HG03565 (cell line): ENCODE results near the gene NABP2.

ENCODE experiments used
- ATAC-seq: cut with Tn5 transposase; IDR thresholded peaks from one replicate; pipeline ENCODE4 v1.9.1; 2021; ENCODE audit warnings: mild to moderate bottlenecking, moderate library complexity; ENCODE audit not compliant: unreplicated experiment

The NABP2 gene

GRCh38 chr12:56212361-56212760 lies 11.8 kb upstream of the NABP2 start:
- no peak for ATAC-seq

GRCh38 chr12:56213878-56214277 lies 10.3 kb upstream of the NABP2 start:
- ATAC-seq: no peak

- no peak for ATAC-seq
Observed at GRCh38 chr12:56216461-56216860, 7.7 kb upstream of the NABP2 start.

DNA sequence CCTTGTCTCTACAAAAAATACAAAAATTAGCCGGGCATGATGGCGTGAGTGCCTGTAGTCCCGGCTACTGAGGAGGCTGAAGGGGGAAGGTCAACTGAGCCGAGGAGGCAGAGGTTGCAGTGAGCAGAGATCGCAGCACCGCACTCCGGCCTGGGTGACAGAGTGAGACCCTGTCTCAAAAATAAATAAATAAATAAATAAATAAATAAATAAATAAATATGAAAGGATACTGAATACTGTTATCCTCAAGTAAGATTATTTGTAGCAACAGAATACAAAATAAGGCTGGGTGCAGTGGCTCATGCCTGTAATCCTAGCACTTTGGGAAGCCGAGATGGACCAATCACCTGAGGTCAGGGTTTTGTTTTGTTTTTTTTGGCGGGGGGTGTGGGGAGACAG lies 4.3 kb upstream of the NABP2 start:
- ATAC-seq: no peak

DNA sequence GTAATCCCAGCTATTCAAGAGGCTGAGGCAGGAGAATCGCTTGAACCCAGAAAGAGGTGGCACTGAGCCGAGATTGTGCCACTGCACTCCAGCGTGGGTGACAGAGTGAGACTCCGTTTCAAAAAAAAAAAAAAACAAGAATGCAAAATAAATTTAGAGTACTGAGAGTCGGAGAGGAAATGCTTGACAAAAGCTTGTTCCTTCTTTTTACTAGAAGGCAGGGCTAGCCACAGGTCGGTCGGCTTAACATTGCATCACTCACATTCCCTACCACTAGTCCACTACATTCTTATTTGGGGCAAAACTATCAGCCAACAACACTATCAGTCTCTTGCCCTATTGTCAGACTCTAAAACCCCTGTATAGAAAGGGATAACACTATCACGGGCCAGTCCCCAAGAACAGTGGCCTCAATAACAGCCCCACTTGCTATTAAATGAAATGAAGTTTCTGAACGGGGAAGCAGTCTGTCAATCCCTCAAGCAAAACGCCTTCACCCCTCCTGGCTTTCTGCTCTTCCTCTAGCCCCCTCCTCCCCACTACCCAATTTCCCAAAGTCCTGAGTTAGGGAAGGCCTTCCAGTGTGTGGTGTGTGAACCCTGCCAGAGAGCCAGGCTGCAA lies 3.4 kb upstream of the NABP2 start:
- no peak for ATAC-seq

DNA sequence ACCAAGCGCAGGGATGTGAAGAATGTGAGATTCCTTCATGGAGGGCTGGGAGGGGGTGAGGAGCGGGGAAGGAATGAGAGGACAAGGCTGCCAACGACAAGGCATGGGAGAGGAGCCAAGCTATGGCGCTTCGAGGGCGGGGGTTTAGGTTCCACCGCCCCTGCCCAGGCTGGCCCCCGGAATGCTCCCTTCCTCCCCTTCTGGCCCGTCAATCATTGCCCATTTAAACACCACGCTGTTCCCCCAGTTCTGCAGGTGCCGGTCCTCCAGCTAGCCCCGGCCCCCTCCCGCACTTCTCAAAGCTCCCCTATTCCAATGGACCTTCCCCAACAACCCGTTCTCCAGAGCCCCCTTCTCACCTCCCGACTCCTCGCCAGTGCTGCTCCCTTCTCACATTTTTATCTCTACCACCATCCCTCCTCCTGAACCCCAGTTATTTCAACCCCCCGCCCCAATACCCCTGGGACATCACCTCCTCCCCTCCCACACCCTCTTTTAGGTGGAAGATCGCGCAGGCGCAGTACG lies 2.8 kb upstream of the NABP2 start:
- no peak for ATAC-seq

- peak; percentile 72 for ATAC-seq
Observed at GRCh38 chr12:56221757-56222530, 2.2 kb upstream of the NABP2 start, which contains the start of gene RNF41. TSS of gene RNF41 (minus strand) at chr12:56221922. CDS start at chr12:56214047, 7,875 bp downstream.

DNA sequence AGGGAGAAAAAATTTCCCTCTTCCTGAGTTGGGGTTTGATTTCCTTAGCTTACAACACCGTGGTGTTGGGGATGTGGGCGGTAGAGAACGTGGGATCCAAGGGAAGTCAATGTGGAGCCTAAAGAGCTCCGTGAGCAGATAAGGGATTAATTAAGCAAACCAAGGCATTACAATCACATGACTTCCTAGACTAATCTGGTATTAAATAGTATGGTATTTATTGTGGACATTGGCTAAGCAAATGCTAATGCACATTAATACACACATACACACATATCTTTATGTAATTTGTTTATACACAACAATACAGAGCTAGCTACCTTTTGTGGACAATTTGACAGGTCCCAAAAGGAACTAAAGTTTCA lies 1.6 kb upstream of the NABP2 start:
- ATAC-seq: no peak

DNA sequence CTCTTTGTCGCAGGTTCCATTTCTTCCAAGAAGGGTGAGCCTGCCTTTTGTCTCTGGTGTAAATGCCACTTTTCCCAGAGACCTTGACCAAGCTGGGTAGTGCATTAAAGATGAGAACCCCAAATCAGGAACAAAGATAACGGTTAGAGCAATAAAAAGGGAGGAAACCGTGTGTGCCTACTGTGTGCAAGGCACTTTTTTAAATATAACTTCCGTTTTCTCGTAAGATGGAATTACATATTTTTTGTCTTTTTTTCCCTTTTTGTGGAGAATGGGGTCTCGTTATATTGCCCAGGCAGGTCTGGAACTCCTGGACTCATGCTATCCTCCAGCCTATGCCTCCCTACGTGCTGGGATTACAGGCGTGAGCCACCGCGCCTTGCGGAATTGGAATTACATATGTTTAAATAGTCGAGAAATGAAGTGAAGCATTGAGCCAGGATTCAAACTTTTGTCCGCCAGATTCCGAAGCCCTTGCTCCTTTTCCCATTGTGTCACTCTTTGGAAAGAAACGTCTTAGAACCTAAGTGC lies 506 bp upstream of the NABP2 start:
- ATAC-seq: no peak

- ATAC-seq: no peak
Observed at GRCh38 chr12:56224954-56225353, 812 bp downstream of the NABP2 start.

GRCh38 chr12:56229082-56229481 lies 4.9 kb downstream of the NABP2 start:
- ATAC-seq: no peak

GRCh38 chr12:56229916-56230431 lies 5.8 kb downstream of the NABP2 start, which contains the start of gene SLC39A5:
TSS of gene SLC39A5 (plus strand) at chr12:56230051. CDS start at chr12:56231275, 1,224 bp downstream.
- ATAC-seq: no peak

DNA sequence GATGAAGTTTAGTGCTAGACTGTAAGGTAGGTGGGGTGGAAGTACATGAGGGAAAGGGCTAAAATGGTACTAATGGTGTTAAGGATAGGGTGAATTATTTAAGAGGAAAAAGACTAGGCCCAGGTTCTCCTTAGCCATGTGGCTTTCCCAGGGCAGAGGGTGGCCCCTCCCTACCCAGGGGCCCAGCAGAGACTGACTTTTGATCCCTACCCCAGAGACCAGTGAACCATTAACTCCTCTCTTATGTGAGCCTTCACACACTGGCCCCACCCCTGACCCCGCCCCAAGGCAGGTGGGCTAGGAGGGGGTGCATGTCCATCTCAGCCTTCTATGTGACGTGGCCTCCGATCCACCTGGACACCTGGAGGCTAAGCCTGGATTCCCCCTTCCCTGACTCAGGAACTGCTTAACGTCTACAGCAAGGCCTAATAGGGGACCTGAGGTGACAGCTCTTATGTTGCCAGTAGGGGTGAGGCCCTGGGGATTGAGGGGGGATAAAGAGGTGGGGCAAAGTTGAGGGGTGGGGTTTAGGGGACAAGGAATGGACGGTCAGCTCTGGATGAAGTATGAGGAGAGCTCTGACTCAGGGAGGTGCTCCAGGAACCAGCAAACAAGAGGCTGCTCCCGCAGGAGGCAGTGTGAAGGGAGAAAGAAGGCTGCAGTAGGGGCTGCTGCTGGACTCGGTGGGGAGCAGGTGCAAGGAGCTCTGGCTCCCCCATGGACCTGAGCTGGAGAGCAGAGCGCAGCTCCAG lies 6.5 kb downstream of the NABP2 start:
- no peak for ATAC-seq

GRCh38 chr12:56231184-56231582 lies 7.0 kb downstream of the NABP2 start:
- ATAC-seq: no peak

DNA sequence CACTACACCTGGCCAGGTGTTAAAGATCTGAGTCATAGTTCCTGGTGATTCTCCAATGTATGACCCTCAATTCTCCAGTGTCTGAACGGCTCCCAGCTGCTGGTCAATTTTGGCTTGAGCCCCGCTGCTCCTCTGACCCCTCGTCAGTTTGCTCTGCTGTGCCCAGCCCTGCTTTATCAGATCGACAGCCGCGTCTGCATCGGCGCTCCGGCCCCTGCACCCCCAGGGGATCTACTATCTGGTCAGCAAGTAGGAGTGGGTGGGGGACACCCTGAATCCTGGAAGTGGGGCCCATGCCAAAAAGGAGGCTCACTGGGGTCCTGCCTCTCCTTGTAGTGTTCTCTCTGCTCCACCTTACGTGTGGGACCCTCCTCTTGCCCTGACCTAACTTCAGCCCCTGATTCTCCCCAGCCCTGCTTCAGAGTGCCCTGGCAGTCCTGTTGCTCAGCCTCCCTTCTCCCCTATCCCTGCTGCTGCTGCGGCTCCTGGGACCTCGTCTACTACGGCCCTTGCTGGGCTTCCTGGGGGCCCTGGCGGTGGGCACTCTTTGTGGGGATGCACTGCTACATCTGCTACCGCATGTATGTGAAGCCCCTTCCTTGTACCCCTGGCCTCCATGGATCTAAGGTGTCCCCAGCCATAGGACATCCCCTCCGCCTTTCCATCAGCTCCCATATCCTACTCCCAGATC lies 10.7 kb downstream of the NABP2 start:
- no peak for ATAC-seq

DNA sequence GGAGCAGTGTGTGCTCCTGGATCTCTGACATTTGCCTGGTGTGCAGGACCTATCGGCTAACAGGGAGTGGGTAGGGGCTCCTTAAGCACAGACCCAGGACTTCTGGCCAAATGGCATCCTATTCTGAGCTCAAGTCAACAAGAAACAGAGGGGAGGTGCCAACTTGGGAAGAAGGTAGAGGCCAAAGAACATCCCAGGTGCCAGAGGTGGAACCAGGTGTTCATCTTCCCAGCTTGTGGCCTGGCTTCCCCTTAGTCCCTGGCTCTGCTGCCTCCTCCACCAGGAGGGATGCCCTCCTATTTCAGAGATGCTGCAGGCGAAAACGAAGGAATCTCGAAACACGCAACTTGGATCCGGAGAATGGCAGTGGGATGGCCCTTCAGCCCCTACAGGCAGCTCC lies 11.9 kb downstream of the NABP2 start:
- no peak for ATAC-seq

DNA sequence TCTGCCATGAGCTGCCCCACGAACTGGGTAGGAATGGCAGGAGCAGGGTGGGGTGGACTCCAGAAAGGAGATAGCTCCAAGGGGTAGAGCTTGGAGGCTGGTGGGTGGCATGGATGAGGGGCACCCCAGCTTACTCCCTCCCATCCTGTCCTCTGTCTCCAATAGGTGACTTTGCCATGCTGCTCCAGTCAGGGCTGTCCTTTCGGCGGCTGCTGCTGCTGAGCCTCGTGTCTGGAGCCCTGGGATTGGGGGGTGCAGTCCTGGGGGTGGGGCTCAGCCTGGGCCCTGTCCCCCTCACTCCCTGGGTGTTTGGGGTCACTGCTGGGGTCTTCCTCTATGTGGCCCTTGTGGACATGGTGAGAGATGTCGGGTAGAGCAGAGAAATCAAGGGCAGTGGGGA lies 12.8 kb downstream of the NABP2 start:
- ATAC-seq: no peak

DNA sequence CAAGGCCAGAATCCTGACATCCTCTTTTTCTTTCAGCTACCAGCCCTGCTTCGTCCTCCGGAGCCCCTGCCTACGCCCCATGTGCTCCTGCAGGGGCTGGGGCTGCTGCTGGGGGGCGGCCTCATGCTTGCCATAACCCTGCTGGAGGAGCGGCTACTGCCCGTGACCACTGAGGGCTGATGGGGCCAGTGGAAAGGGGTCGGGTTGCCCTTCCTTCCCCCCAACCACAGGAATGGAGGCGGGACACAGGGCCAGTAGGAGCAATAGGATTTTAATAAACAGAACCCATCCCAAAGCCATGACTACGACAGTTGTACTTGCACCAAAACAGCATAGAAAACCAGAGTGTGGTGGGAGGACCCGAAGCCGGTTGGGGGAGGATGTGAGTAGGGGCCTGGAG lies 13.4 kb downstream of the NABP2 start:
- no peak for ATAC-seq

GRCh38 chr12:56241424-56242303 lies 17.5 kb downstream of the NABP2 start:
- ATAC-seq: no peak

GRCh38 chr12:56242986-56243385 lies 18.8 kb downstream of the NABP2 start:
- no peak for ATAC-seq
